ENCODE results near the gene E2F2. TPM values are rescaled to one million over a fixed set of nuclear protein-coding genes. Genes with fewer than 3 reads are reported as not detected.

The E2F2 gene
- total RNA-seq, 2 experiments from 2014 or later, result 25.0 to 32.0 TPM

- peaks cover 8% of the 10 kb centered on the region for H3K27me3 Mint-ChIP-seq
- POLR2A ChIA-PET, result no interaction called here
- DNase-seq, result no peak
- peaks cover 4% of the 10 kb centered on the region for H3K4me1 Mint-ChIP-seq
- intact Hi-C loops (cut with DNase I, micrococcal nuclease), result no loop called here
- ATAC-seq, result no peak
- CTCF ChIA-PET, result interaction anchor here (0.6 kb wide), 1 partner anchor 55 kb away, joined by 3 read pairs; no protein-coding TSS in a partner anchor
- no peaks in the 10 kb centered on the region for H3K9me3 Mint-ChIP-seq (ENCODE audit: low read depth)
- no peaks in the 10 kb centered on the region for H3K36me3 Mint-ChIP-seq (ENCODE audit: low read depth)
- H3K27ac Mint-ChIP-seq, result no peak overlapping the region
- H3K4me3 Mint-ChIP-seq, result no peak overlapping the region
These were observed 70.5 kb downstream of the E2F2 start for GRCh38 chr1:23460519-23460918.

GRCh38 chr1:23459338-23459757 lies 71.7 kb downstream of the E2F2 start:
- H3K9me3 Mint-ChIP-seq (ENCODE audit: low read depth), result no peaks in the 10 kb centered on the region
- intact Hi-C loops (cut with DNase I, micrococcal nuclease), result no loop called here
- ATAC-seq (no peak), DNase-seq (no peak)
- POLR2A ChIA-PET, result no interaction called here
- H3K4me1 Mint-ChIP-seq, result peaks cover 4% of the 10 kb centered on the region
- CTCF ChIA-PET, result interaction anchor here (1.0 to 1.2 kb wide), 2 partner anchors 38 to 178 kb away, joined by 3 to 6 read pairs; no protein-coding TSS in a partner anchor
- H3K27ac Mint-ChIP-seq, result no peak overlapping the region
- H3K27me3 Mint-ChIP-seq, result peaks cover 10% of the 10 kb centered on the region
- H3K36me3 Mint-ChIP-seq (ENCODE audit: low read depth), result no peaks in the 10 kb centered on the region
- no peak overlapping the region for H3K4me3 Mint-ChIP-seq

Other genes starting within 250 kb of the E2F2 start
- 100 to 1,000 TPM; 190 to 210 TPM for gene HNRNPR, start 186.9 kb downstream of the E2F2 start, total RNA-seq
- gene ZNF436, start 161.4 kb downstream of the E2F2 start, total RNA-seq, result 1 to 10 TPM; 5.2 to 6.1 TPM
- 1 to 10 TPM; 5.5 to 6.8 TPM for gene TCEA3, start 106.5 kb downstream of the E2F2 start, total RNA-seq
- under 1 TPM; 0.37 to 0.57 TPM for gene ASAP3, start 47.1 kb downstream of the E2F2 start, total RNA-seq
- 10 to 100 TPM; 42.6 to 43.9 TPM for gene ID3, start 28.3 kb upstream of the E2F2 start, total RNA-seq
- gene RPL11, start 160.6 kb upstream of the E2F2 start, total RNA-seq, result 1,000 to 10,000 TPM; 1,003 to 1,481 TPM
- 10 to 100 TPM; 34.5 to 38.6 TPM for gene ELOA, start 212.2 kb upstream of the E2F2 start, total RNA-seq
- gene PITHD1, start 247.2 kb upstream of the E2F2 start, total RNA-seq, result 10 to 100 TPM; 53.1 to 64.1 TPM